Measurements from ENCODE around the gene CPNE6. TPM values are rescaled to one million over a fixed set of nuclear protein-coding genes. Genes with fewer than 3 reads are reported as not detected.

Gene CPNE6
- total RNA-seq, 1 donor from 2014 or later = not detected

DNA sequence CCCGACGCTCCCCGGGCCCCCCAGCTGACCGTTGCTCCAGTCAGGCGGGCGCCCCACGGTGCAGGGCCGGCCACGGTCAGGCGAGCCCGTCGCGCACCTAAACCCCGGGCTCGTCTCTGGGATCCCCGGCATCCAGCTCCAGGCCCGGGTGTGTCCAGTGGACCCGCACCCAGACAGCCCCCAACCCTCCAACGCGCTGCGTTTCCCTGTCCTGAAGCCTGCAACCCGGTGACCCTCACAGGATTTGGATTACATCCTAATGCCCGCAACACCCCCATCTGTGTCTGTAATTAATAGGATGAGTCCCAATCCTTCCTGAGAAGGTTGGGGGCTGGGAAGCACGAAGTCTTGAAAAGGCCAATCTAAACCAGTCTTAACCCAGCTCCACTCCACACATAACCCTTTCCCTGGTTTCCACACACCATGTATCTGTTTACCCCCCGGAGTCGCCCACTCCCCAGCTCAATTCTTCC, 10.4 kb downstream of the CPNE6 start:
- TF ChIP-seq, protein P1, sequence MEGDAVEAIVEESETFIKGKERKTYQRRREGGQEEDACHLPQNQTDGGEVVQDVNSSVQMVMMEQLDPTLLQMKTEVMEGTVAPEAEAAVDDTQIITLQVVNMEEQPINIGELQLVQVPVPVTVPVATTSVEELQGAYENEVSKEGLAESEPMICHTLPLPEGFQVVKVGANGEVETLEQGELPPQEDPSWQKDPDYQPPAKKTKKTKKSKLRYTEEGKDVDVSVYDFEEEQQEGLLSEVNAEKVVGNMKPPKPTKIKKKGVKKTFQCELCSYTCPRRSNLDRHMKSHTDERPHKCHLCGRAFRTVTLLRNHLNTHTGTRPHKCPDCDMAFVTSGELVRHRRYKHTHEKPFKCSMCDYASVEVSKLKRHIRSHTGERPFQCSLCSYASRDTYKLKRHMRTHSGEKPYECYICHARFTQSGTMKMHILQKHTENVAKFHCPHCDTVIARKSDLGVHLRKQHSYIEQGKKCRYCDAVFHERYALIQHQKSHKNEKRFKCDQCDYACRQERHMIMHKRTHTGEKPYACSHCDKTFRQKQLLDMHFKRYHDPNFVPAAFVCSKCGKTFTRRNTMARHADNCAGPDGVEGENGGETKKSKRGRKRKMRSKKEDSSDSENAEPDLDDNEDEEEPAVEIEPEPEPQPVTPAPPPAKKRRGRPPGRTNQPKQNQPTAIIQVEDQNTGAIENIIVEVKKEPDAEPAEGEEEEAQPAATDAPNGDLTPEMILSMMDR (IDR thresholded peaks at IDR 0.05; ENCODE audit: insufficient read depth, low read length, poor library complexity, severe bottlenecking) = no peak
- Histone ChIP-seq H3K36me3 (ENCODE audit: control insufficient read depth, insufficient read depth, low read length) (no peaks in the 10 kb centered on the region), H3K27me3 (ENCODE audit: control insufficient read depth, insufficient read depth, low read length) (peaks cover 29% of the 10 kb centered on the region), H3K4me3 (ENCODE audit: low read depth, low read length) (peak overlapping the region; percentile 49)
- no peak for DNase-seq (ENCODE audit: low read depth)

DNA sequence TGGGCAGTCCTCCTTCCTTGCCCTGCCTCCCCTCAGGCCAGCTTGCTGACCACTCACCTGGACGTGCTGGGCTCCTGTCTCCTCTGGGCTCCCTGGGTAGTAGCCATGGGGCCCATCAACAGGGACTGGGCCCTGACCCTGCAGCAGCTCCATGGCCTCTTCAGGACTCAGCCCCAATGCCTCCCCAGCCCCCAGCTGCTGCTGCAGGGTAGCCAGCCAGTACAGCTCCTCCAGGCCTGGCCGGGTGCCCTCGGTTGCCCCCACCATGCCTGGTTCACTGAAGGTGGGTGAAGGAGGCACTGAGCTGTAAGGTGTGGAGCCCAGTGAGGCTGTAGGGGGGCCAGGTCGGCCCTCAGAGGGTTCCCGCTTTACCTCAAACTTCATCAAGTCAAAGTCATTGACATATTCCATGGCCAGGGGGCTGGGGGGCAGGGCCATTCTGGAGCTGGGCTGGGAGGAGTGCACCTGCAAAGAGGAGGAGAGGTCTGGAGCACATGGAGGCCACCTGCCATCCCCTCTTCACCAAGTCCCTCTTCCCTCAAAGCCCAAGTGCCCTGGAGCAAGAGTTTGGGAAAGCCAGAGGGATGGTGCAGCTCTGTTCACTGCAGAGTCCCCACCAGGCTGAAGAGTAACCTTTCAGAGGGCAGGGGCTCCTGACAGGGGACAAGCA, 11.2 kb downstream of the CPNE6 start:
- Histone ChIP-seq H3K27me3 (ENCODE audit: control insufficient read depth, insufficient read depth, low read length) (peaks cover 25% of the 10 kb centered on the region), H3K4me3 (ENCODE audit: low read depth, low read length) (no peak overlapping the region), H3K36me3 (ENCODE audit: control insufficient read depth, insufficient read depth, low read length) (no peaks in the 10 kb centered on the region)
- TF ChIP-seq, protein P1 (IDR thresholded peaks at IDR 0.05; ENCODE audit: insufficient read depth, low read length, poor library complexity, severe bottlenecking) = no peak
- DNase-seq (ENCODE audit: low read depth) = no peak

DNA sequence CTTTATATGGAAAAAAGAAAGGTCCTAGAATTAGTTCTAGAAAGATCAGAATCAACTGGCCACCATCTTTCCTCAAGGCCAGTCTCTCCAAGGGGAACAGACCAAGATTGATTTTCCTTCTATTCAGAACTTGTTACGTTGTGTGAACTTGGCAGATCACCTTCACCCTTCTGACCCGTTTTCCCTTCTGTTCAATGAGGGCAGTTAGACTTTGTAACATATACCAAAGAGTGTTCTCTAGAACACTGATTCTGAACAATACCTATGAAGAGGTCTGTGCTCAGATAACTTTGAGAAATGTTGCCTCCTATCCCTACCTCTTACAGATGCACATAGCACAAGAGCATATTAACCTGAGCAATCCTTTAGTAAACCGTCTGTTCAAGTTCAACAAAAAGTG, 12.1 kb downstream of the CPNE6 start:
- Histone ChIP-seq H3K4me3 (ENCODE audit: low read depth, low read length) (no peak overlapping the region), H3K27me3 (ENCODE audit: control insufficient read depth, insufficient read depth, low read length) (peaks cover 24% of the 10 kb centered on the region), H3K36me3 (ENCODE audit: control insufficient read depth, insufficient read depth, low read length) (no peaks in the 10 kb centered on the region)
- TF ChIP-seq, protein P1 (IDR thresholded peaks at IDR 0.05; ENCODE audit: insufficient read depth, low read length, poor library complexity, severe bottlenecking) = no peak
- no peak for DNase-seq (ENCODE audit: low read depth)

DNA sequence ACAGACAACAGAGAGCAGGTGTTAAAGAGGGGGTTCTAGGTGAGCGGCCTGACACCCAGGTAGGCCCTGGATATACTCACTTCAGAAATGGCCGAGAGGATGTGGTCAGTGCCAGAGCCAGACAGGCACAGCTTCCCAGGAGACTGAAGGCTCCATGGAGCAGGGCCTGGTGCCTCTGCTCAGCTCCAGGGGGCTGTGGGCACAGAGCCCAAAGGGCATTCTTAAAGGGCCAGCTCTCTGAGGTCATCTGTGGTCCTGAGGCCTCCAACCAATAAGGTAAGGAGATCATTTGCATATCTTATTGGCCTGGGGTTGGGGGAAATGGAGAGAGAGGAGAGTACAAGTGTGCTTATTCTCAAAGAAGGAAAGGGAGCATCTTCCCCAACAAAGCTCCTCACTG, 13.1 kb downstream of the CPNE6 start:
- DNase-seq (ENCODE audit: low read depth) = no peak
- Histone ChIP-seq H3K36me3 (ENCODE audit: control insufficient read depth, insufficient read depth, low read length) (no peaks in the 10 kb centered on the region), H3K4me3 (ENCODE audit: low read depth, low read length) (no peak overlapping the region), H3K27me3 (ENCODE audit: control insufficient read depth, insufficient read depth, low read length) (peaks cover 21% of the 10 kb centered on the region)
- TF ChIP-seq, protein P1 (IDR thresholded peaks at IDR 0.05; ENCODE audit: insufficient read depth, low read length, poor library complexity, severe bottlenecking) = no peak

DNA sequence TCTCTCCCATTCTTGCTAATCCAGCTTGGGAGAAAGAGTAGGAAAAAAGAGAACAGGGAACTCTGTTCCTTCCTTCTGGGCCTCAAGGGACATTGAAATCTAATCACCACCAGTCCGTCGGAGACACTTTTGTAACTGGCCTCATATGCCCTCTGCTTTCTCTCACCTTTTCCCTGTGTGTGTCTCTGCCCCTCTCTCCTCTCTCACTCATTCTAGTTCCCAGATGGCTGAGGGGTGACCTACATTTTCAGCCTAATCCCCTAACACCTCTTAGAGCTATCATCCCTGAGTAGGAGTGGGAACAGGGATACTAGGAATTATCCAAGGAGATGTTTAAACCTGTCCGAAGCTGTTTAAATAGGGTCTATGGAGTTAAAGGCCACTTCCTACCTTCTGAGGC, 13.9 kb downstream of the CPNE6 start:
- DNase-seq (ENCODE audit: low read depth) = no peak
- TF ChIP-seq, protein P1 (IDR thresholded peaks at IDR 0.05; ENCODE audit: insufficient read depth, low read length, poor library complexity, severe bottlenecking) = no peak
- Histone ChIP-seq H3K27me3 (ENCODE audit: control insufficient read depth, insufficient read depth, low read length) (peaks cover 18% of the 10 kb centered on the region), H3K4me3 (ENCODE audit: low read depth, low read length) (no peak overlapping the region), H3K36me3 (ENCODE audit: control insufficient read depth, insufficient read depth, low read length) (no peaks in the 10 kb centered on the region)

Data from kidney epithelial cell (primary cell).